Testis (tissue), 2 donors: ENCODE results near the gene TXLNB.

ENCODE experiments used
- POLR2A ChIP-seq: fragments of 450-650 bp; IDR thresholded peaks from one replicate; pipeline ENCODE4 v1.6.1; 2017; ENCODE audit warnings: antibody characterized with exemption, mild to moderate bottlenecking, moderate library complexity
- TF ChIP-seq, protein P1 (sequence below), 3 experiments: fragments of 450-650 bp in 2 of 3; fragments of 200-600 bp in 1 of 3; sonication (generic) in 1 of 3; IDR thresholded peaks; one replicate each; pipeline ENCODE4 v1.5.1; 2016 to 2019; ENCODE audit warnings: antibody characterized with exemption in 3 of 3, mild to moderate bottlenecking in 2 of 3, moderate library complexity in 1 of 3

DNA sequence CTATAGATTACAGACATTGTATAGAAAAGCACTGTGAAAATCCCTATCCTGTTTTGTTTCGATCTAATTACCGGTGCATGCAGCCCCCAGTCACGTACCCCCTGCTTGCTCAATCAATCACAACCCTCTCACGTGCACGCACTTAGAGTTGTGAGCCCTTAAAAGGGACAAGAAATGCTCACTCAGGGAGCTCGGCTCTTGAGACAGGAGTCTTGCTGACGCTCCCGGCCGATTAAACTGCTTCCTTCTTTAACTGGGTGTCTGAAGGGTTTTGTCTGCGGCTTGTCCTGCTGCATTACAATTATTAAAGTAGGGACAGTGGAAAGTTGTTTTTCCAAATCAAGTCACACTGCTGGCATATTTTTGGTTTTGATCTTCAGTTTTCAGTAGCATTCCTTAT, 2.6 kb downstream of the TXLNB start:
- TF ChIP-seq, protein P1, sequence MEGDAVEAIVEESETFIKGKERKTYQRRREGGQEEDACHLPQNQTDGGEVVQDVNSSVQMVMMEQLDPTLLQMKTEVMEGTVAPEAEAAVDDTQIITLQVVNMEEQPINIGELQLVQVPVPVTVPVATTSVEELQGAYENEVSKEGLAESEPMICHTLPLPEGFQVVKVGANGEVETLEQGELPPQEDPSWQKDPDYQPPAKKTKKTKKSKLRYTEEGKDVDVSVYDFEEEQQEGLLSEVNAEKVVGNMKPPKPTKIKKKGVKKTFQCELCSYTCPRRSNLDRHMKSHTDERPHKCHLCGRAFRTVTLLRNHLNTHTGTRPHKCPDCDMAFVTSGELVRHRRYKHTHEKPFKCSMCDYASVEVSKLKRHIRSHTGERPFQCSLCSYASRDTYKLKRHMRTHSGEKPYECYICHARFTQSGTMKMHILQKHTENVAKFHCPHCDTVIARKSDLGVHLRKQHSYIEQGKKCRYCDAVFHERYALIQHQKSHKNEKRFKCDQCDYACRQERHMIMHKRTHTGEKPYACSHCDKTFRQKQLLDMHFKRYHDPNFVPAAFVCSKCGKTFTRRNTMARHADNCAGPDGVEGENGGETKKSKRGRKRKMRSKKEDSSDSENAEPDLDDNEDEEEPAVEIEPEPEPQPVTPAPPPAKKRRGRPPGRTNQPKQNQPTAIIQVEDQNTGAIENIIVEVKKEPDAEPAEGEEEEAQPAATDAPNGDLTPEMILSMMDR (IDR thresholded peaks at IDR 0.05), result no peak
- no peak for TF ChIP-seq POLR2A
